Neuron (in vitro differentiated cells): ENCODE results near the gene ROM1.
"Not testable (repeated sequence)": the region's sequence is repeated elsewhere in the genome, so short reads cannot be mapped to it uniquely, and the experiment has no call there.

Experiments
- H2AFZ ChIP-seq: one replicate; pipeline ENCODE4 v1.6.1; 2013; ENCODE audit warnings: low read depth, mild to moderate bottlenecking, inconsistent platforms, low read length, moderate library complexity
- H3K27me3 ChIP-seq: one replicate; pipeline ENCODE4 v1.6.1; 2013; ENCODE audit warnings: low read length; ENCODE audit not compliant: insufficient read depth
- H3K36me3 ChIP-seq: one replicate; pipeline ENCODE4 v1.6.1; 2013; ENCODE audit warnings: low read length; ENCODE audit not compliant: insufficient read depth
- H3K4me1 ChIP-seq: one replicate; pipeline ENCODE4 v1.6.1; 2013; ENCODE audit warnings: low read length; ENCODE audit not compliant: insufficient read depth
- H3K4me3 ChIP-seq: 2 replicates; pipeline ENCODE4 v1.5.1; 2013; ENCODE audit warnings: mild to moderate bottlenecking, low read length, moderate library complexity
- H3K9me3 ChIP-seq: one replicate; pipeline ENCODE4 v1.6.1; 2013; ENCODE audit warnings: low read length

The ROM1 gene

GRCh38 chr11:62605902-62606301 is 7.2 kb upstream of the ROM1 start:
- no peaks in the 10 kb centered on the region for H3K9me3 ChIP-seq
- no peaks in the 10 kb centered on the region for H3K27me3 ChIP-seq
- H3K4me3 ChIP-seq = no peak overlapping the region
- peaks cover 17% of the 10 kb centered on the region for H3K4me1 ChIP-seq
- no peaks in the 10 kb centered on the region for H3K36me3 ChIP-seq
- no peak overlapping the region for H2AFZ ChIP-seq

- H3K36me3 ChIP-seq = no peaks in the 10 kb centered on the region
Observed at GRCh38 chr11:62607714-62608113, 5.3 kb upstream of the ROM1 start.

GRCh38 chr11:62608776-62609175 is 4.3 kb upstream of the ROM1 start:
- Histone ChIP-seq H3K9me3 (no peaks in the 10 kb centered on the region), H3K27me3 (no peaks in the 10 kb centered on the region), H3K4me3 (no peak overlapping the region), H3K36me3 (no peaks in the 10 kb centered on the region), H3K4me1 (peaks cover 31% of the 10 kb centered on the region), H2AFZ (no peak overlapping the region)

More at GRCh38 chr11:62607714-62608113, 5.3 kb upstream of the ROM1 start:
- Histone ChIP-seq H3K4me3 (no peak overlapping the region), H3K4me1 (peaks cover 27% of the 10 kb centered on the region), H3K27me3 (no peaks in the 10 kb centered on the region), H2AFZ (no peak overlapping the region), H3K9me3 (no peaks in the 10 kb centered on the region)

DNA sequence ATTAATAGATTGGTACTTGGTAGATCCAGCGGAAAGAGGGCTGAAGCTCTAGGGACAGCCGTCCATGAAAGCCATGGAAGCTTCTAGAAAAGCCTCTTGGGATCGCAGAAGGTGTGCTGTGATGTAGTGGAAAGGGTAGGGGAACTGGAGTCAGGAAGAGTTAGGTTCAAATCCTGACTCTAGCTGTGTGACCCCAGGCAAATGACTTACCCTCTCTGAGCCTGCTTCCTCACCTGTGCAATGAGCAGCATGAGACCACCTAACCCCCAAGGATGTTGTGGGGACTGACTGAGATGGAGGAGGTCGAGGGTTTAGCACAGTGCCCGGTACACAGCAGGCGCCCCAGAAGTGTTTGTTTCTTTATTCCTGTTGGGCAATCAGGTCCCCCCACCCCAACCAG is 2.7 kb upstream of the ROM1 start:
- H3K4me3 ChIP-seq = no peak overlapping the region
- no peaks in the 10 kb centered on the region for H3K27me3 ChIP-seq
- no peak overlapping the region for H2AFZ ChIP-seq
- H3K4me1 ChIP-seq = peaks cover 19% of the 10 kb centered on the region
- H3K36me3 ChIP-seq = no peaks in the 10 kb centered on the region
- no peaks in the 10 kb centered on the region for H3K9me3 ChIP-seq

GRCh38 chr11:62610814-62611704 is 2.0 kb upstream of the ROM1 start:
- no peaks in the 10 kb centered on the region for H3K9me3 ChIP-seq
- peak overlapping the region; percentile 53 for H3K4me3 ChIP-seq
- H3K27me3 ChIP-seq = no peaks in the 10 kb centered on the region
- H2AFZ ChIP-seq = peak overlapping the region; percentile 71
- H3K4me1 ChIP-seq = peaks cover 19% of the 10 kb centered on the region
- H3K36me3 ChIP-seq = peaks cover under 1% of the 10 kb centered on the region

DNA sequence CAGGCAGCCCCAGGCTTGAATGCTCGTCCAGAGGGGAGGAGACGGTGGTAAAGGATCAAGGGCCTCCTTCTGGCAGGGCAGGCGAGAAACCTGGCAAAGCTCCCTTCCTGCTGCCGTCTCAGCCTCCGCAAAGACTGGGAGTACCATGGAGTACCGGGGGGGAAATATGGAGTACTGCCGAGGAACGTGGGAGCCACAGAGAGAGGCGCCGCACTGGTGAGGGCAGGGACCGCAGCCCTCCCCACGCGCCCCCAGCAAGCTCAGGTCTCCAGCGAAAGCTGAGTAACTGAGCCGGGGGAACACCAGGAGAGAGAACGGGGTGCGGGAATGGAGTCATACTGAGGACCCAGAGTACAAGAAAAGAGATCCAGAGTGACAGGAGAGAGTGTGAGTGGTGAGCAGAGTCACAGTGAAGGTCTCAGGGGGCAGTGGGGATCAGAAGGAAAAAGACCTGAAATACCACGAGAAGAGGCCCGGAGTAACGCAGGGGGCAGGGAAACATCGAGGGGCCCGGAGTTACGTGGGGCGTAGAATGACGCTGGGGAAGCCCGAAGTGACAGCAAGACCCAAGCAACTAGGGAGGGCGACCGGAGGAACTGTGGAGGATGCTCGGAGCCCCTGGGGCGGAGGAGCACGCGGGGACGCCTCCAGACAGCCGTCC is 1.2 kb upstream of the ROM1 start:
- Histone ChIP-seq H3K36me3 (peaks cover 8% of the 10 kb centered on the region), H3K4me1 (peaks cover 19% of the 10 kb centered on the region), H3K9me3 (no peaks in the 10 kb centered on the region), H3K27me3 (no peaks in the 10 kb centered on the region), H2AFZ (peak overlapping the region; percentile 71), H3K4me3 (peak overlapping the region; percentile 53)

- Histone ChIP-seq H3K4me1 (peaks cover 19% of the 10 kb centered on the region), H2AFZ (no peak overlapping the region), H3K36me3 (peaks cover 13% of the 10 kb centered on the region), H3K4me3 (peak overlapping the region; percentile 53), H3K9me3 (no peaks in the 10 kb centered on the region), H3K27me3 (no peaks in the 10 kb centered on the region)
Observed at GRCh38 chr11:62613291-62613778, 278 bp downstream of the ROM1 start.

DNA sequence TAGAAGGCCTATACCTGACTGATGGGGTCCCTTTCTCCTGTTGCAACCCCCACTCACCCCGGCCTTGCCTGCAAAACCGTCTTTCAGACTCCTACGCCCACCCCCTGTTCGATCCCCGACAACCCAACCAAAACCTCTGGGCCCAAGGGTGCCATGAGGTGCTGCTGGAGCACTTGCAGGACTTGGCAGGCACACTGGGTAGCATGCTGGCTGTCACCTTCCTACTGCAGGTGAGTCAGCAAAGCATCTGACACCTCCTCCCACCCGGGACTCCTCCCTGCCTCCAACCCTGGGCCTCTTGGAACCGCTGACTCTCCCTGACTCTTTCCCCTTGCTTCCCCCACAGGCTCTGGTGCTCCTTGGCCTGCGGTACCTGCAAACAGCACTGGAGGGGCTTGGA is 1.2 kb downstream of the ROM1 start:
- Histone ChIP-seq H3K27me3 (no peaks in the 10 kb centered on the region), H2AFZ (no peak overlapping the region), H3K9me3 (no peaks in the 10 kb centered on the region), H3K4me1 (peaks cover 19% of the 10 kb centered on the region), H3K36me3 (peaks cover 17% of the 10 kb centered on the region), H3K4me3 (no peak overlapping the region)

DNA sequence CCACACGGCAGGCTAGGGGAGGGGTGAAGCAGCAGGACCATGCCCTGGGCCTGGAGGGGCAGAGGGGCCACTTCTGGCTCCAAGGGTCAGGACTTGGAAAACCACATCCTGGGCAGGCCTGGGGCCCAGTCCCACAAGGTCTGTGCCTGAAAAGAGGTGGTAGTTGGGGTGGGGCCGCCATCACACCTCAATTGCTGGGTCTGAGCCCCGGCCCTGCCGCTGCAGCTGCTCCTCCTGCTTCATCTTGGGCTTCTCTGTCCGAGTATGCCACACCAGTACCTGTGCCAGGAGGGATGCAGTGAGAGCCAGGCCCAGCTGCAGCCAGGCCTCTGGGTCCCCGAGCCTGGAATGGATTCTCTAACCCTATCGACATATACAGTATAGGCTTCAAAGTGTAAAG is 2.5 kb downstream of the ROM1 start:
- H3K36me3 ChIP-seq = peaks cover 17% of the 10 kb centered on the region
- no peaks in the 10 kb centered on the region for H3K27me3 ChIP-seq
- H2AFZ ChIP-seq = no peak overlapping the region
- no peak overlapping the region for H3K4me3 ChIP-seq
- peaks cover 19% of the 10 kb centered on the region for H3K4me1 ChIP-seq
- H3K9me3 ChIP-seq = no peaks in the 10 kb centered on the region

- peaks cover 17% of the 10 kb centered on the region for H3K36me3 ChIP-seq
- not testable (repeated sequence) for H3K4me3 ChIP-seq, H3K27me3 ChIP-seq, H3K9me3 ChIP-seq, H2AFZ ChIP-seq
- peaks cover 15% of the 10 kb centered on the region for H3K4me1 ChIP-seq
Observed at GRCh38 chr11:62616957-62617356, 3.9 kb downstream of the ROM1 start.

- Histone ChIP-seq H3K27me3 (no peaks in the 10 kb centered on the region), H3K4me3 (peak overlapping the region; percentile 82), H3K36me3 (peaks cover 29% of the 10 kb centered on the region), H2AFZ (no peak overlapping the region), H3K4me1 (peaks cover 11% of the 10 kb centered on the region), H3K9me3 (no peaks in the 10 kb centered on the region)
Observed at GRCh38 chr11:62621027-62621566, 8.0 kb downstream of the ROM1 start.

GRCh38 chr11:62621567-62622470 is 8.8 kb downstream of the ROM1 start, which contains the start of gene B3GAT3:
TSS of gene B3GAT3 (minus strand) at chr11:62621986. CDS start at chr11:62621947, 39 bp downstream.
- peak within 1 kb of the TSS; percentile 27 for H2AFZ ChIP-seq
- no peaks in the 10 kb centered on the region for H3K27me3 ChIP-seq
- peaks cover 29% of the 10 kb centered on the region for H3K36me3 ChIP-seq
- peak within 1 kb of the TSS; percentile 82 for H3K4me3 ChIP-seq
- H3K4me1 ChIP-seq = peaks cover 11% of the 10 kb centered on the region
- H3K9me3 ChIP-seq = no peaks in the 10 kb centered on the region
